T47D (cell line): ENCODE data around the gene SRPRB.

Source experiments
- DNase-seq, 2 experiments: peaks; one replicate each; pipeline versions ENCODE4 v3.0.0 to v3.0.0-alpha.2; 2011 to 2012; ENCODE audit warnings: low read depth in 1 of 2, low spot score in 1 of 2
- JUND ChIP-seq: IDR thresholded peaks from 2 replicates; pipeline ENCODE4 v1.6.1; 2012; ENCODE audit warnings: low read depth
- in situ Hi-C: cut with HindIII; loops from 2 replicates; pipeline ENCODE4 v1.10.0; 2016; ENCODE audit warnings: low sequenced_read_pairs, low pct_unique_long_range_greater_than_20kb

The SRPRB gene

DNA sequence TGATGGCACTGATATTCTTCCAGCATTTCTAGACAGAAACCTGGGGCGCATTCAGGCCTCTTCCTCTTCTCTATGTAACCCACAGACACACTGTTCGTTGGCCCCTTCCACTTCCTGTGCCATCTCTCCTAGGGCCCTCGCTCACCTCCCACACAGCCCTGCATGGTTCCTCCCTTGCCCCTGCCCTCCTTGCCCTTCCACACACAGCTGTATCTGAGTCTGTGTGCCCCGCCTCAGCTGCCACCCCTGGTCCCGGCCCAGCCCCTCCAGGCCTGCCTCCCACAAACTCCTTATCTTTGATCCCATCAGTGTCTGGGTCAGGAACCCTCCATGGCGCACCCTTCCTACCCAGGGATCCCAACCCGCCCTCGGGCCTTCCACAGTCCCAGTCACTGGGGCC, 52.2 kb downstream of the SRPRB start:
- no peak for DNase-seq
- in situ Hi-C loops: no loop called here
- no peak for TF ChIP-seq JUND

DNA sequence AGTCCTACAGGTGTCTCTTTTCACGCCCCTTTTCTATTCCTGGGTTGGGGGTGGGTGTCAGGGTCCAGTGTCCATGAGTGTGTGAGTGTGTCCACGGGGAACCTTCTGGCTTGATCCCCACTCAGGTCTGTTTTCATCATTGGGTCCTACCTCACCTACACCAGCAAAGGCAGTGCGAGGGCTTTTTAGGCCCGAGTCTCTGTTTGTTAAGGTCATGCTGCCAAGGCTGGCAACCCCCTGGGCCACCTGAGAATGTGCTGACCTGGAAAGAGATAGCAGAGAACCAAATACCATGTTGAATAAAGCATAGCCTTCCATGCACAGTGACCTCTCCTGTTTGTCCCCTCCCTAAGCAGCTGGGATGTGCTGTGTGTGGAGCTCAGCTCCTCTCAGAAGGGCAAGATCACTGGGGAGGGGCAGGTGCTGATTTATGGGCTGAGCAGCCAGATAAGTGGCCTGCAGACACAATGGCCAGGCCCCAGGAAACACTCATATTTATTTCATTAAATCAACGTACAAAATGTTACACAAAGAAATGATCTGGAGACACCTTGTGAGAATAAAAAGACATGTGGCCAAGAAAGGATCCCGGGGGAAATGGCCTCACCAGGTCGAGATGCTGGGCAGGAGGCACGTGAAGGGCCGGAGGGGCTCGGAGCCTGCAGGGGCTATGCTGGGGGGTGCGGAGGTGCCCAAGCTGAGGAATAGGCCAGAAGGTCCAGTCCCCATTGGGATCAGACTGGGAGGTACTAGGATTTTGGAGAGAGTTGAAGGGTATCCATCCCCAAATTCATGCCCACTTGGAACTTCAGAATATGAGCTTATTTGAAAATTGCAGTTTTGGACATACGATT, 54.0 kb downstream of the SRPRB start:
- DNase-seq: no peak
- in situ Hi-C loops: no loop called here
- no peak for TF ChIP-seq JUND

- in situ Hi-C loops: no loop called here
- DNase-seq: no peak
- TF ChIP-seq JUND: no peak
Observed at GRCh38 chr3:133860519-133860918, 54.9 kb downstream of the SRPRB start.

GRCh38 chr3:133862161-133862560, 56.5 kb downstream of the SRPRB start:
- no peak for DNase-seq
- in situ Hi-C loops: no loop called here
- no peak for TF ChIP-seq JUND

- in situ Hi-C loops: no loop called here
- no peak for TF ChIP-seq JUND
- DNase-seq: no peak
Observed at GRCh38 chr3:133863911-133864310, 58.3 kb downstream of the SRPRB start.

DNA sequence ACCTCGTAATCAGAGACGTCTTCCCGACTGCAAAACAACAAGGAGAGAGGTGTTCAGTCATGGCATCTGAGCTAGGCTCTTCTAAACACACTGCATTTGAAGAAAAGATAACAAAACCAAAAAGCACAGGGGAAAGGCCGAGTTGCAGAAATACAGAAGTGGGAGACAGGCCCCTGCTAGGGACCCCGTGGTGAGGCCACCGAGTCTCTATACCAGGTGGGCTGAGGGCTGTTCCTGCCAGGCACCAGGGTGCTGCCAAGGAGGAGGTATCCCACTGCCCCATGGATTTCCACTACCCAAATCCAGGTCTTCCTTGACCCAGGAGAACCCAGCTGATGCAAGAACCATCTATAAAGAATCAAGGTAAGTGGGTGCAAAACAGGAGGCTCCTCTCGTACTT, 59.0 kb downstream of the SRPRB start:
- TF ChIP-seq JUND: no peak
- in situ Hi-C loops: no loop called here
- DNase-seq: no peak

- no peak for DNase-seq
- in situ Hi-C loops: no loop called here
- TF ChIP-seq JUND: no peak
Observed at GRCh38 chr3:133865136-133865855, 59.7 kb downstream of the SRPRB start.

GRCh38 chr3:133866141-133866540, 60.5 kb downstream of the SRPRB start:
- no peak for DNase-seq
- no peak for TF ChIP-seq JUND
- in situ Hi-C loops: no loop called here

DNA sequence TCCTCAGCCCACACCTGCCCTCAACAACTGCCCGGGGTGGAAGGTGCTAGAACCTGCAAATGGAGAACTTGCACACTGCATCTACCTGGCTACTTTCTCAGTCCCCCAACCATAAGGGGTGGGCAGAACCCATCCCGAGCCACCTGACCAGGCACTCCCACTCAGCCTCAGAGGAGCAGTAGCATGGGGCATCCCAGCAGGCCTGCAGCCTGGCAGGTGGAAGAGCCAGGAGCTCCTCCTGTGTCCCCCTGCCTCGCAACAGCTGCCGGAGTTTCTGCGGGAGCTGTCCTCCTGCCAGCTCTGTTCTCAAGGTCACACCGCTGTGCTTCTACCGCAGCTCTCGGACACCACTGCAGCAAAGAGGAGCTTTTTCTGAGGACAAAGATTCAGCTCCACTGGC, 62.6 kb downstream of the SRPRB start:
- TF ChIP-seq JUND: no peak
- DNase-seq: no peak
- in situ Hi-C loops: no loop called here

DNA sequence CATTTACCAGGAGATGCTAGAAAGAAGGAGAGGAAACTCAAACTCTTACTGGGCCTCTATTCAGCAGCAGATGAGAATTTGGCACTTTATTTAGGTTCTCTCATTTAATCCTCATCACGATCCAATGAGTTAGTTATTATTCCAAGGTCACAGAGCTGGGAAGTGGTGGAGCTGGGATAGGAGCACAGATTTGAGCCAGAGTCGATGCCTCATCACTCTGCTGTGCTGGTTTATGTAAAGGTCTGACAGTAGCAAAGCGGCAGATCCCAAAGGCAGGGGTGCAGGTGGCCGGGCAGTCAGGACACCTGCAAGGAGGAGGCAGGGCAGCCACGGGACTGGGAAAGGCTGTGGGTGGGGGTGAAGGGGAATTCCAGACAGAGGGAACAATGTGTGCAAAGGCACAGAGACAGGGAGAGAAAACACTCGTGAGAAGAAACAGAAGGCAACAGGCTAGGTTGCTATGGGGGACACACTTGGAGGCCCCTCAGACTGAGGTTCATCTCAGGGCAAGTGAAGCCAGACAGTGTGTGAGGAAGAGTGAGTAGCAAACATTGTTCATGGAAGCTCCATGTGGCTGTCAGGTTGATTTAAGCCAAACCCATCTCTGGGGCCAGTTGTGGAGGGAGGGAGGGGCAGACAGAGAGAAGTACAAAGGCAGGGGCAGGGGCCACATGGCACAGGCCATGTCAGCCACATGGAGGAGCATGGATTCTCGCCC, 63.3 kb downstream of the SRPRB start:
- TF ChIP-seq JUND: no peak
- in situ Hi-C loops: no loop called here
- no peak for DNase-seq

DNA sequence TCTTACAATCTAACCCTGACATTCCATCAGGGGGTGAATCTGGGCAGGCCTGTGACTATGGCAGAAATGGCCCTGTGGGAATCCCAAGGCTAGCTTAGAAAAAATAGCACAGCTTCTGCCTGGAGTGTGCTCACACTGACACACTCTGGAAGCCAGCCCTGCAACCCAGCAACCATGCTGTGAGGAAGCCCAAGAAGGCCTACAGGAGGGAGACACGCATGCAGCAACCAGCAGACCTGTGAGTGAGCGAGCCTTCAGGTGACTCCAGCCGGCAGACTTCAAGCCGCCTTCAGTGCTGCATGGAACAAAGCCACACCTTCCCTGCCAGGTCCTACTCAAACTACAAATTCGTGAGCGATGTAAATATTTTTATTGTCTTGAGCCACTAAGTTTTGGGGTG, 64.0 kb downstream of the SRPRB start:
- in situ Hi-C loops: no loop called here
- DNase-seq: no peak
- no peak for TF ChIP-seq JUND

DNA sequence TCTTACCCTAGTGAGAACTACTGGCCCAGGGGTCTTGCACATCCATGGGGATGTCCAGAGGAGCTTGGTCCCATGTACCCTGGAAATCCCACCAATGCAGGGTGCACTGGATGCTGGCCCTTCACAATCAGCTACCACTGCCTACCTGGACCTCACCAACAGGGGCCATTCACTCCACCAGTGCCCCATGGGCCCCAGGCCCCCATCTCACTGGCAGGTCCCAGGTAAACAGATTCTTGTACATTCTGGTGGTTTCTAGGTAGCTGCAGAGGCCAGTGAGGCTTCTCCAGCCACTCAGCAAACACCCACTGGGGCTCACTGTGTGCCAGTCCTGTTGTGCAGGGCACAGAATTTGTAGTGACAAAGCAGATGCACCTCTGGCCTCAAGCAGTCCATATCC, 65.2 kb downstream of the SRPRB start:
- no peak for DNase-seq
- in situ Hi-C loops: no loop called here
- no peak for TF ChIP-seq JUND
